GM18870 (cell line): Measurements from ENCODE around the gene STX5.
"Not testable (repeated sequence)": the region's sequence is repeated elsewhere in the genome, so short reads cannot be mapped to it uniquely, and the experiment has no call there.

Source experiments
- ATAC-seq: cut with Tn5 transposase; IDR thresholded peaks from one replicate; pipeline ENCODE4 v1.9.1; 2021; ENCODE audit warnings: moderate library complexity; ENCODE audit not compliant: unreplicated experiment

STX5 gene, protein sequence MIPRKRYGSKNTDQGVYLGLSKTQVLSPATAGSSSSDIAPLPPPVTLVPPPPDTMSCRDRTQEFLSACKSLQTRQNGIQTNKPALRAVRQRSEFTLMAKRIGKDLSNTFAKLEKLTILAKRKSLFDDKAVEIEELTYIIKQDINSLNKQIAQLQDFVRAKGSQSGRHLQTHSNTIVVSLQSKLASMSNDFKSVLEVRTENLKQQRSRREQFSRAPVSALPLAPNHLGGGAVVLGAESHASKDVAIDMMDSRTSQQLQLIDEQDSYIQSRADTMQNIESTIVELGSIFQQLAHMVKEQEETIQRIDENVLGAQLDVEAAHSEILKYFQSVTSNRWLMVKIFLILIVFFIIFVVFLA

DNA sequence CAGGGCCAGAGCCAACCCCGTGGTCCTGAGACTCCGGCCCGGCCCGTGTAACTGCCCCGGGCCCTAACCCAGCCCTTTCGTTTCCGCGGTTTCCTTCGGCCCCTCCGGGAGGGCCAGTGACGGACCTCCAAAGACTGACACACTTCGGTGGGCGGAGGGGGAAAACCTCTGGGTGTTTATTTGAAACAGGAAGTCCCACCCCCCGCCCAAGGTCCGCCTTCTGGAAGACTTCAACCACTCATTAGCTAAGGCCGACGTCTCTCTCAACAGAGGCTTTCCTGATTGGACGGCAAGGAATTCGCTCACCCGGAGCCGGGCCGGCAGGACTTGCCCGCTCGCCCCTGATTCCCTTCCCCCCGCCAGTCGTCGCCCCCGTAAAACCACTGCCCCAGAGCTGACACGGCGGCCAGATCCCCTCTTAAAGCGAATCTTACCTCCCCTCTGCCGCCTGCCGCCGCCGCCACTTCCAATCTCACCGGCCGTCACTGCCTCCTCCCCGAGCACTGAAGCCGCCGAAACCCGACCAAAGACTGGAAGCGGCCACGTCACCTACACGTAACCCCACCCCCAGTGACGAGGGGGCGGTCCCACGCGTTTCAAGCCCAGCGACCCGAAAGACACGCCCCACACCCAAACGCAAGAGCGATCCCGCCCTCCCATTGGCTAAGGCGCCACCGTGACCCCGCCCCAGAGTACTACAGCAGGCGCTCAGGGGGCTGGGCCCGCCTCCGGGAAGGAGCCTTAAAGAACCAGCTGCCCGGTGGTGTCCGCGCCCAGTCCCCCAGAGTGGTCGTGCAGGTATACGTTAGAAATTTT is at the start of gene STX5:
Gene STX5, minus strand, starts transcription at position 532 of the 816 bp plus-strand sequence. CDS start 808 bp downstream, outside the sequence.
- peak; percentile 66 for ATAC-seq

- ATAC-seq, result peak; percentile 68
Observed at GRCh38 chr11:62880803-62881578, 49.1 kb upstream of the STX5 start, which contains the start of gene SLC3A2. TSS of gene SLC3A2 (plus strand) at chr11:62880896. CDS start at chr11:62881024, 128 bp downstream.

GRCh38 chr11:62880231-62880802 is 48.5 kb upstream of the STX5 start:
- ATAC-seq, result peak; percentile 7

GRCh38 chr11:62879235-62879978 is 47.6 kb upstream of the STX5 start:
- ATAC-seq, result no peak

DNA sequence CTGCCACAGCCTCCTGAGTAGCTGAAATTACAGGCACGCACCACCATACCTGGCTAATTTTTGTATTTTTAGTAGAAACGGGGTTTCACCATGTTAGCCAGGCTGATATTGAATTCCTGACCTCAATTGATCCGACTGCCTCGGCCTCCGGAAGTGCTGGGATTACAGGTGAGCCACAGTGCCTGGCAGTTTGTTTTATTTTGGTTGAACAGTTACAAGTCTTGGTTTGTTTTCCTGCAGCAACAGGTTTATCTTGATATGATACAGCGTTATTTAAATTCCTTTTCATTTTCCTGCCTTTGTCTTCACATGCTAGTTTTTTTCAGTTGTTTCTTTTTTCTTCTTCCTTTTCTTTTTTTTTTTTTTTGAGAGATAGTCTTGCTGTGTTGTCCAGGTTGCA is 44.9 kb upstream of the STX5 start:
- no peak for ATAC-seq

DNA sequence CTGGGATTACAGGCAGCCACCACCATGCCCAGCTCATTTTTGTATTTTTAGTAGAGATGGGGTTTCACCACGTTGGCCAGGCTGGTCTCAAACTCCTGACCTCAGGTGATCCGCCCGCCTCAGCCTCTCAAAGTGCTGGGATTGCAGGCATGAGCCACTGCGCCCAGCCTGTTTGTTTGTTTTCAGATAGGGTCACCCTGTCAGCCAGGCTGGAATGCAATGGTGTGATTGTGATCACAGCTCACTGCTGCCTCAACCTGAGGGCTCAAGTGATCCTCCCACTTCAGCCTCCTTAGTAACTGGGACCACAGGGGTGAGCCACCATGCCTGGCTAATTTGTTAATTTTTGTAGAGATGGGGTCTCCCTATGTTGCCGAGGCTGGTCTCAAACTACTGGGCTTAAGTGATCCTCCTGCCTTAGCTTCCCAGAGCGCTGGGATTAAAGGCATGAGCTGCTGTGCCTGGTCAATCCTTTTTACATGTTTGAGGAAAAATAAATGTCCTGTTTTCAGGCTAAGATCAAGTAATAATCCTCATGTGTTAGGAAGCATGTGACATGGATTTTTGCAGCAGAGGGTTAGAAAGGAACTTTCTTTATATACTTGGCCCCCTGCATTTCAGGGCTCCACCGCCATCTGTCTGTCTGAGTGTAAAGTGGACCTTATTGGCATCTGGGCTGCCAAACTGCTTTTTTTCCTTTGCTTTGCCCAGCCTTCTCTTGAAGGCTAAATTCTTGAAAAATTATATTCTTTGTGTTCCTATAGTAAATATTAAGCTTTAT is 44.0 kb upstream of the STX5 start:
- ATAC-seq, result no peak

DNA sequence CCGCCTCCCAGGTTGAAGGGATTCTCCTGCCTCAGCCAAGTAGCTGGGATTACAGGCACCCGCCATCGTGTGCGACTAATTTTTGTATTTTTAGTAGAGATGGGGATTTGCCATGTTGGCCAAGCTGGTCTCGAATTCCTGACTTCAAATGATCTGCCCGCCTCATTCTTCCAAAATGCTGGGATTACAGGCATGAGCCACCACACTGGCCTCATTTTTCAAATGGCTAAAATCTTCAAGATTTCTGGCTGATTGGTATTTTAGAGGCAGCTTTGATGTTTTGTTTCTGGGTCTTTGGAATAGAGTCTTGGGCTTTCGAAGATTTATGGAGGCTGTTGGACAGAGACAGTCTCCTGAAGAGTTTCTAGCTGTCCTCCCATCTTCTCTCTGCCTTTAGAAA is 43.0 kb upstream of the STX5 start:
- no peak for ATAC-seq

DNA sequence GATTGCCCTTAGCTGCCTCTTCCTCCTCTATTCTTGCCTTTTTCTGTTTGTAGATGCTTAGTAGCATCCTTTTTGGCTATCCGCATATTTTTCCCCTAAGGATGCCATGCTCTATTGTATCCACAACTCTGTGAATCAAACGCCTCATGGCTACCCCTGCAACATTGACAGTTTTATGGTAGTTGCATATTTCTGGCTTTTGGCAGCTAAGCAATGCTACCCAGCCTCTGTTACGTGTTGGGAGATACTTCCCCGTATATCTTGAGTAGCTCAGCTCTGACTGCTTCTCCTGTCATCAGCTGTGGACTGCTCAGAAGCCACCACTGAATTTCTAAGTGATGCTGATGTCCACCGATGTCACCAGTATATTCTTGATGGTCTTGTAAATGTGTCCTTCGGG is 33.8 kb upstream of the STX5 start:
- no peak for ATAC-seq

DNA sequence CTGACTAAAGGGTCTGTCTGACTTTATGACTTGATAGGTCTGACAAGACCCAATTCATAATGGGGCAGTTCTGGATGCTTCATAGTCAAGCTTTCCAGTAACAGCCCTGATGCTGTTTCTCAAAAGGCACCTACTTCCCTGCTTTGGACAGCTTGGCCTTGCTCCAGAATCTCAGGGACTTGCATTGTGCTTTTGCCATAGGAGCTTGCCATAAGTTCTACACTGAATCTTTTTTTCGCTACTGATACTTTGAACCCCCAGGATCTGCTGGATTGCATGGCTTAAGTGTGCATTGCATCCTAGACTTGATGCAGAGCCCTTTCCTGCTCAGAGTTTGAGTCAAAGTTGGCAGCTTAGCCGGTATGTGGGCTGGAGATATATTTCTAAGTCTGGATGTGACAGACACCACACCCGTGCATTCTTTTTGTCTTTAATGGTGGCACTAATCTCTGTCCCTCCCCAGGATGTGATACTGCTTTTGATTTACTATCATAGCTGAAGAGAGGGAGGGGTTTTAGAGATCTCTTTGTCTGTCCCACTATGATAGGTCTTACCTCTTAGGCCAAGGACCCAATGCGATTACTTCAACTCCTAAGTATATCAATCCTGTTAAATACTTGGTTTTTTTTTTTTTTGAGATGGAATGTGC is 32.0 kb upstream of the STX5 start:
- no peak for ATAC-seq

- ATAC-seq, result not testable (repeated sequence)
Observed at GRCh38 chr11:62861564-62862192, 29.8 kb upstream of the STX5 start.

GRCh38 chr11:62860835-62861563 is 29.1 kb upstream of the STX5 start:
- ATAC-seq, result no peak

- not testable (repeated sequence) for ATAC-seq
Observed at GRCh38 chr11:62859281-62859703, 27.4 kb upstream of the STX5 start.

- ATAC-seq, result no peak
Observed at GRCh38 chr11:62858201-62858600, 26.4 kb upstream of the STX5 start.

- ATAC-seq, result no peak
Observed at GRCh38 chr11:62857541-62857982, 25.7 kb upstream of the STX5 start.

DNA sequence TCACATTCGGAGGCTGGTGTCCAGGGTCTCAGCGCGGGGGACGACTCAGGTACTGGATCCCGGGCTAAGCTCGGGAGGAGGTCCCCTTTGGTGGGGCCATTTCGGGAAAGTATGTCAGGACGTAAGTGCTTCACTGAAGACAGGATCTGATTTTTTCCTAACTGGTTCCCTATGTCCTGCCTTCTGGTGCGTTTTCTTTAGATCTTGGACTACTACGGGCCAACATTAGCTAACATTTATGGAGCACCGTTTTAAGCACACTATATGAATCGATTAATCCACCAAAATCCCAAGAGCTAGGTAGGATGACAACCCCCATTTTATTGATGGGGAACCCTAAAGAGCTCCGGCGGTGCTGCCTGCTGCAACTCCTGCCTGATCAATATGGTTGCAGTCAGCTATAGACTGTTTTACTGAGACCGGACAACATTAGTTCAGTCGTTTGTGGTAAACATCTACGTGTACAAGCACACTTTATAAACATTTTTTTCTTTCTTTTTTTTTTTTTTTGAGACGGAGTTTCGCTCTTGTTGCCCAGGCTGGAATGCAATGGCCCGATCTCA is 24.6 kb upstream of the STX5 start:
- ATAC-seq, result no peak

DNA sequence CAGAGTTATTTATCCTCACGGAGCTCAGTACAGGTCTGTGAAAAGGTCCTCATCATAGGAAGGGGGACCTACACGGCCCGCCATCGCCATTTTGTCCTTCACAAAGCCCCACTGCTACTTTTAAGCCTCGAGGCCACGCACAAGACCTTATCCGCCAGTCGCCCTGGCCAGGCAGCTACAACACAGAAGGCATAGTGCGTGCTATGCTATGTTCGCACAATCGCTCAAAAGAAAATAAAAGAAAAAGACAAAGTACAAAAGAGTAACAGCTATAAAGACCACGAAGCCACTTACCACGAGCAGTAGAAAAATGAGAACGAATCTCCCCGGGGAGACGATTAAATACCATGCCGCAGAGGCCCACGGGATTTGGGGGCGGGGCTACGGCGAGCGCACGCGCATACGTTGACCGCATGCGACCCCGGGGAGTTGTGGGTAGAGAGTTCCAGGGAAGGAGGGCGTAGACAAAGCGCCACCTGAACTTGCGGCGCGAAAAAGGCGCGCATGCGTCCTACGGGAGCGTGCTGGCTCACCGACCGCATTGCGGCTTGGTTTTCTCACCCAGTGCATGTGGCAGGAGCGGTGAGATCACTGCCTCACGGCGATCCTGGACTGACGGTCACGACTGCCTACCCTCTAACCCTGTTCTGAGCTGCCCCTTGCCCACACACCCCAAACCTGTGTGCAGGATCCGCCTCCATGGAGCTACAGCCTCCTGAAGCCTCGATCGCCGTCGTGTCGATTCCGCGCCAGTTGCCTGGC is 23.9 kb upstream of the STX5 start:
- peak; percentile 87 for ATAC-seq
